Esophagus muscularis mucosa (tissue), 4 donors: ENCODE data around the gene OR13J1. TPM values are rescaled to one million over a fixed set of nuclear protein-coding genes. Genes with fewer than 3 reads are reported as not detected.

Experiments
- DNase-seq: peaks from one replicate; pipeline ENCODE4 v3.0.0-alpha.2; 2017; ENCODE audit errors: extremely low spot score
- H3K27ac ChIP-seq, 4 donors: fragments of 200-600 bp; sonication (generic); replicated peaks in 1 of 4; 1 replicate in 3 of 4; 2 replicates in 1 of 4; pipeline ENCODE4 v1.5.1; 2016 to 2019; ENCODE audit warnings: mild to moderate bottlenecking in 1 of 4
- H3K27me3 ChIP-seq, 4 donors: fragments of 200-600 bp; sonication (generic); one replicate each; pipeline versions ENCODE4 v1.5.1 to v1.6.0; 2016 to 2019
- H3K36me3 ChIP-seq, 4 donors: fragments of 200-600 bp; sonication (generic); one replicate each; pipeline ENCODE4 v1.5.1; 2016 to 2019
- H3K4me1 ChIP-seq, 4 donors: fragments of 200-600 bp; sonication (generic); one replicate each; pipeline ENCODE4 v1.5.1; 2016 to 2019
- H3K4me3 ChIP-seq, 4 donors: fragments of 200-600 bp; sonication (generic); 1 replicate in 2 of 4; 2 replicates in 2 of 4; pipeline ENCODE4 v1.5.1; 2016 to 2019; ENCODE audit warnings: mild to moderate bottlenecking in 4 of 4, moderate library complexity in 1 of 4
- H3K9me3 ChIP-seq, 4 donors: fragments of 200-600 bp; sonication (generic); 1 replicate in 3 of 4; 2 replicates in 1 of 4; pipeline ENCODE4 v1.5.1; 2016 to 2019
- CTCF ChIP-seq, 3 experiments: fragments of 200-600 bp in 2 of 3; fragments of 450-650 bp in 1 of 3; sonication (generic) in 2 of 3; IDR thresholded peaks; one replicate each; pipeline ENCODE4 v1.5.1; 2017 to 2019; ENCODE audit warnings: antibody characterized with exemption in 3 of 3, mild to moderate bottlenecking in 2 of 3, moderate library complexity in 1 of 3
- EP300 ChIP-seq: sonication (generic); formaldehyde crosslinking; IDR thresholded peaks from one replicate; pipeline ENCODE4 v1.6.1; 2017; ENCODE audit warnings: antibody characterized with exemption
- POLR2A ChIP-seq: fragments of 450-650 bp; IDR thresholded peaks from one replicate; pipeline ENCODE4 v1.6.1; 2017; ENCODE audit warnings: antibody characterized with exemption, moderate library complexity, mild to moderate bottlenecking, low read depth
- POLR2AphosphoS5 ChIP-seq, 2 donors: sonication (generic); formaldehyde crosslinking; IDR thresholded peaks; one replicate each; pipeline ENCODE4 v1.6.1; 2017; ENCODE audit warnings: antibody characterized with exemption in 2 of 2
- WGBS: methylation state at CpG from one replicate; pipeline ENCODE4 v1.1.5; 2018; 5-methylcytosine and 5-hydroxymethylcytosine counted together
- intact Hi-C: fragments of 100-400 bp; cut with DNase I; formaldehyde crosslinking; loops from one replicate; pipeline ENCODE4 v1.15.1; 2023
- total RNA-seq, 4 donors: library from RNA; depleted of rRNA; stranded (reverse); fragments of >200 nt; gene quantifications; one replicate each; pipeline versions ENCODE4 v1.1.0 to v1.2.1, GENCODE V29; 2016

Gene OR13J1
- total RNA-seq, 4 donors from 2014 or later: not detected

GRCh38 chr9:35909687-35910612 lies 39.7 kb upstream of the OR13J1 start:
- intact Hi-C loops: no loop called here
- no peaks in the 10 kb centered on the region for H3K27me3 ChIP-seq
- DNase-seq: no peak
- H3K4me1 ChIP-seq: peaks cover 69 to 76% (median 73%) of the 10 kb centered on the region in 4 donors
- H3K27ac ChIP-seq: peak overlapping the region; percentile 91 to 97 (median 93)
- peak overlapping the region; percentile 7 to 32 (median 22) for H3K4me3 ChIP-seq
- no peaks in the 10 kb centered on the region for H3K36me3 ChIP-seq
- WGBS: 82% methylated on average over 31 of the region's 34 CpGs
- no peak for TF ChIP-seq EP300
- TF ChIP-seq POLR2AphosphoS5 (IDR thresholded peaks at IDR 0.05): peak; percentile 37 to 44
- no peaks in the 10 kb centered on the region for H3K9me3 ChIP-seq

- no peaks in the 10 kb centered on the region for H3K9me3 ChIP-seq
Observed at GRCh38 chr9:35909274-35909673, 39.1 kb upstream of the OR13J1 start, which contains the start of gene SPAAR. Gene SPAAR (plus strand): TSS chr9:35909490. CDS start chr9:35910464, 974 bp downstream.

GRCh38 chr9:35908504-35909125 lies 38.4 kb upstream of the OR13J1 start:
- intact Hi-C loops: no loop called here
- Histone ChIP-seq H3K4me3 (peak overlapping the region; percentile 43 to 60 (median 48)), H3K27me3 (no peaks in the 10 kb centered on the region), H3K27ac (peak overlapping the region; percentile 91 to 97 (median 93)), H3K4me1 (peaks cover 73 to 83% (median 78%) of the 10 kb centered on the region in 4 donors), H3K36me3 (no peaks in the 10 kb centered on the region), H3K9me3 (no peaks in the 10 kb centered on the region)
- TF ChIP-seq POLR2AphosphoS5 (IDR thresholded peaks at IDR 0.05) (no peak), EP300 (no peak), CTCF (IDR thresholded peaks at IDR 0.05) (no peak), POLR2A (no peak)
- WGBS: 47% methylated on average over 9 of the region's 9 CpGs
- no peak for DNase-seq

More at GRCh38 chr9:35909274-35909673, 39.1 kb upstream of the OR13J1 start, which contains the start of gene SPAAR:
- Histone ChIP-seq H3K27ac (peak within 1 kb of the TSS; percentile 91 to 97 (median 93)), H3K4me1 (peaks cover 69 to 76% (median 73%) of the 10 kb centered on the region in 4 donors), H3K27me3 (no peaks in the 10 kb centered on the region), H3K36me3 (no peaks in the 10 kb centered on the region), H3K4me3 (peak within 1 kb of the TSS; percentile 43 to 60 (median 48))
- no peak for DNase-seq
- TF ChIP-seq EP300: no peak
- no peak for TF ChIP-seq POLR2AphosphoS5 (IDR thresholded peaks at IDR 0.05)
- no peak for TF ChIP-seq CTCF (IDR thresholded peaks at IDR 0.05)
- TF ChIP-seq POLR2A: no peak
- 70% methylated on average over 11 of the region's 11 CpGs for WGBS
- intact Hi-C loops: no loop called here

- H3K9me3 ChIP-seq: no peaks in the 10 kb centered on the region
- no peaks in the 10 kb centered on the region for H3K27me3 ChIP-seq
- no peak for DNase-seq
- H3K4me1 ChIP-seq: peaks cover 78 to 90% (median 84%) of the 10 kb centered on the region in 4 donors
- 22% methylated on average over 13 of the region's 13 CpGs for WGBS
- peak; percentile 73 to 87 for TF ChIP-seq POLR2AphosphoS5 (IDR thresholded peaks at IDR 0.05)
- TF ChIP-seq POLR2A: no peak
- intact Hi-C loops: no loop called here
- peak overlapping the region; percentile 43 to 60 (median 48) for H3K4me3 ChIP-seq
- H3K36me3 ChIP-seq: no peaks in the 10 kb centered on the region
- H3K27ac ChIP-seq: peak overlapping the region; percentile 91 to 97 (median 93)
Observed at GRCh38 chr9:35907711-35908503, 37.7 kb upstream of the OR13J1 start.

GRCh38 chr9:35906923-35907699 lies 36.9 kb upstream of the OR13J1 start:
- no peaks in the 10 kb centered on the region for H3K9me3 ChIP-seq
- no peaks in the 10 kb centered on the region for H3K27me3 ChIP-seq
- WGBS: 31% methylated on average over 7 of the region's 14 CpGs
- no peaks in the 10 kb centered on the region for H3K36me3 ChIP-seq
- peak overlapping the region; percentile 91 to 97 (median 93) for H3K27ac ChIP-seq
- intact Hi-C loops: no loop called here
- peaks cover 78 to 93% (median 84%) of the 10 kb centered on the region in 4 donors for H3K4me1 ChIP-seq
- peak; percentile 68 to 84 for TF ChIP-seq POLR2AphosphoS5 (IDR thresholded peaks at IDR 0.05)
- no peak for TF ChIP-seq CTCF (IDR thresholded peaks at IDR 0.05)
- H3K4me3 ChIP-seq: peak overlapping the region; percentile 43 to 60 (median 48)
- no peak for DNase-seq
